CD4-positive, alpha-beta T cell (primary cell): ENCODE measurements around the gene ADAMTS19. TPM values are rescaled to one million over a fixed set of nuclear protein-coding genes. Genes with fewer than 3 reads are reported as not detected.

ENCODE experiments used
- ATAC-seq: fragments of 200-7000 bp; cut with Tn5 transposase; one replicate; pipeline ENCODE4 v1.10.0; 2022; ENCODE audit warnings: mild to moderate bottlenecking; ENCODE audit not compliant: poor library complexity
- CTCF ChIA-PET: fragments of 350-600 bp; sonication (Branson Sonifier 250); formaldehyde crosslinking; loops from one replicate; lab custom pipeline; 2021; ENCODE audit warnings: antibody characterized with exemption, inconsistent platforms; lab: Charles Lee
- POLR2A ChIA-PET: fragments of 350-600 bp; sonication (Branson Sonifier 250); formaldehyde crosslinking; loops from one replicate; lab custom pipeline; 2021; ENCODE audit warnings: antibody characterized with exemption, inconsistent platforms; lab: Charles Lee
- DNase-seq, 14 experiments: peaks; one replicate each; pipeline ENCODE4 v3.0.0-alpha.2; 2013 to 2020; ENCODE audit warnings: mixed read lengths in 2 of 14
- H3K27ac ChIP-seq, 2 donors: one replicate each; pipeline versions ENCODE4 v1.5.1 to v1.7.0; 2013; ENCODE audit warnings: low read length in 2 of 2, low read depth in 1 of 2, mild to moderate bottlenecking in 1 of 2
- H3K27me3 ChIP-seq, 2 experiments: 1 replicate in 1 of 2; 2 replicates in 1 of 2; pipeline versions ENCODE4 v1.6.1 to v1.7.0; 2013; ENCODE audit warnings: low read length in 2 of 2, control low read depth in 1 of 2, mild to moderate bottlenecking in 1 of 2, moderate library complexity in 1 of 2; ENCODE audit not compliant: insufficient read depth in 2 of 2, control insufficient read depth in 1 of 2
- H3K36me3 ChIP-seq: one replicate; pipeline ENCODE4 v1.6.1; 2013; ENCODE audit warnings: low read length, control low read depth; ENCODE audit not compliant: insufficient read depth
- H3K4me1 ChIP-seq: one replicate; pipeline ENCODE4 v1.6.1; 2013; ENCODE audit warnings: low read length, control low read depth; ENCODE audit not compliant: insufficient read depth
- H3K4me3 ChIP-seq: one replicate; pipeline ENCODE4 v1.5.1; 2013; ENCODE audit warnings: mild to moderate bottlenecking, low read length, moderate library complexity
- H3K9me3 ChIP-seq, 2 experiments: 1 replicate in 1 of 2; 2 replicates in 1 of 2; pipeline versions ENCODE4 v1.6.1 to v1.7.0; 2013; ENCODE audit warnings: low read length in 2 of 2, mild to moderate bottlenecking in 2 of 2, control low read depth in 1 of 2, moderate library complexity in 1 of 2; ENCODE audit not compliant: control insufficient read depth in 1 of 2, insufficient read depth in 1 of 2
- H3K27ac Mint-ChIP-seq: one replicate; pipeline ENCODE4 v1.8.0; 2020; ENCODE audit warnings: mixed read lengths
- H3K27me3 Mint-ChIP-seq: one replicate; pipeline ENCODE4 v1.8.0; 2021; ENCODE audit warnings: mixed read lengths
- H3K36me3 Mint-ChIP-seq: one replicate; pipeline ENCODE4 v1.8.0; 2021; ENCODE audit warnings: low read depth, mixed read lengths
- H3K4me1 Mint-ChIP-seq: one replicate; pipeline ENCODE4 v1.8.0; 2021; ENCODE audit warnings: low read depth, mixed read lengths
- H3K4me3 Mint-ChIP-seq: one replicate; pipeline ENCODE4 v1.8.0; 2020; ENCODE audit warnings: mild to moderate bottlenecking, mixed read lengths
- H3K9me3 Mint-ChIP-seq: one replicate; pipeline ENCODE4 v1.8.0; 2020; ENCODE audit warnings: mixed read lengths
- CTCF ChIP-seq: fragments of 200-600 bp; IDR thresholded peaks from one replicate; pipeline ENCODE4 v1.8.0; 2022; ENCODE audit warnings: antibody characterized with exemption, mild to moderate bottlenecking
- intact Hi-C, 2 experiments: fragments of 100-400 bp; cut with DNase I in 1 of 2; cut with micrococcal nuclease in 1 of 2; formaldehyde crosslinking; loops; one replicate each; pipeline versions ENCODE4 v1.15.1 to v1.9.0; 2023 to 2025; cut with DNase I, micrococcal nuclease
- total RNA-seq, 174 experiments: library from RNA in 2 of 174; stranded (reverse) in 2 of 174; gene quantifications; one replicate each; pipeline ENCODE4 v1.2.3 and lab custom pipeline; 2021 to 2026

Gene ADAMTS19
- total RNA-seq, 2 experiments from 2014 or later: not detected

GRCh38 chr5:129766798-129767197, 306.7 kb downstream of the ADAMTS19 start:
- Histone ChIP-seq H3K4me1 (peaks cover 2% of the 10 kb centered on the region), H3K36me3 (no peaks in the 10 kb centered on the region), H3K27ac (no peak overlapping the region), H3K9me3 (no peaks in the 10 kb centered on the region), H3K4me3 (no peak overlapping the region), H3K27me3 (no peaks in the 10 kb centered on the region)
- Mint-ChIP-seq H3K27me3 (peaks cover 4% of the 10 kb centered on the region), H3K4me1 (no peaks in the 10 kb centered on the region), H3K36me3 (no peaks in the 10 kb centered on the region), H3K4me3 (no peak overlapping the region), H3K9me3 (no peaks in the 10 kb centered on the region), H3K27ac (no peak overlapping the region)
- POLR2A ChIA-PET: no interaction called here
- CTCF ChIA-PET: no interaction called here
- ATAC-seq (no peak), DNase-seq (no peak)
- intact Hi-C loops: no loop called here
- TF ChIP-seq CTCF: no peak

DNA sequence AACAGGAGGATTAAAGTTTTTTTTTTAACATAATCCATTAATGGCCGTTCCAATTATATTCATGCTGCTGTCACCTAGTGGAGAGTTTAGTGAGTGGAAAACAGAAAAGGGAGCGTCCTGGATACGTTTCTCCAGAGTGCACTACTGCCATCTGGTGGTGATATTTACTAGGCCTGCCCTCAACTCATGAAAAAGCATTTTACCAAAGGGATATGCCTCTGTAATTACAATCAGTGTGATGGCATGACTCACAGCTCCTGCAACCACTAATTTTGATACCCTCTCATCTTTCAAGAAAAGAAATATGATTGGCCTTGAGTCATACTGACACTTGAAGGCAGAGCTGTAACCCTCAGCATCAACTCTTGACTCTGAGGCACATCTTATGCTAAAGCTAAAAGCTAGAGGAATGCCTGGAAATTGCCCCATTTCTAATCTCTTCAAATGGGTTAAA, 307.9 kb downstream of the ADAMTS19 start:
- Histone ChIP-seq H3K4me1 (peaks cover 2% of the 10 kb centered on the region), H3K36me3 (no peaks in the 10 kb centered on the region), H3K27ac (no peak overlapping the region), H3K4me3 (no peak overlapping the region), H3K9me3 (no peaks in the 10 kb centered on the region), H3K27me3 (no peaks in the 10 kb centered on the region)
- Mint-ChIP-seq H3K27me3 (peaks cover 4% of the 10 kb centered on the region), H3K27ac (no peak overlapping the region), H3K9me3 (no peaks in the 10 kb centered on the region), H3K36me3 (no peaks in the 10 kb centered on the region), H3K4me3 (no peak overlapping the region), H3K4me1 (no peaks in the 10 kb centered on the region)
- peak; percentile 94 for TF ChIP-seq CTCF
- peak; percentile 1 to 79 (median 26) for DNase-seq
- peak; percentile 82 for ATAC-seq
- ChIA-PET CTCF (interaction anchor here (1.1 kb wide), 1 partner anchor 12 kb away, joined by 5 read pairs; no protein-coding TSS in a partner anchor), POLR2A (no interaction called here)
- intact Hi-C loops: loop anchor here (2.0 kb wide), 2 partner anchors 863 to 1555 kb away; no protein-coding TSS in a partner anchor

- Mint-ChIP-seq H3K36me3 (no peaks in the 10 kb centered on the region), H3K27ac (no peak overlapping the region), H3K27me3 (peaks cover 4% of the 10 kb centered on the region), H3K4me3 (no peak overlapping the region), H3K4me1 (no peaks in the 10 kb centered on the region), H3K9me3 (no peaks in the 10 kb centered on the region)
- intact Hi-C loops: loop anchor here (2.0 kb wide), 2 partner anchors 864 to 1556 kb away; no protein-coding TSS in a partner anchor
- Histone ChIP-seq H3K4me3 (no peak overlapping the region), H3K4me1 (peaks cover 2% of the 10 kb centered on the region), H3K36me3 (no peaks in the 10 kb centered on the region), H3K27me3 (no peaks in the 10 kb centered on the region), H3K9me3 (no peaks in the 10 kb centered on the region), H3K27ac (no peak overlapping the region)
- ATAC-seq (no peak), DNase-seq (no peak)
- CTCF ChIA-PET: interaction anchor here (1.1 kb wide), 1 partner anchor 12 kb away, joined by 5 read pairs; no protein-coding TSS in a partner anchor
- TF ChIP-seq CTCF: no peak
- POLR2A ChIA-PET: no interaction called here
Observed at GRCh38 chr5:129768735-129769134, 308.6 kb downstream of the ADAMTS19 start.
